Measurements from ENCODE around the gene ITGB1BP2.
A peak's percentile ranks its signal among the peaks of the same experiment; 100 is the strongest.
"Not testable (repeated sequence)": the region's sequence is repeated elsewhere in the genome, so short reads cannot be mapped to it uniquely, and the experiment has no call there.

The ITGB1BP2 gene

GRCh38 chrX:71301195-71301924 is at the start of gene ITGB1BP2:
ITGB1BP2 (plus strand) TSS chrX:71301750; CDS start chrX:71301807, 57 bp downstream.
- DNase-seq, result no peak

DNA sequence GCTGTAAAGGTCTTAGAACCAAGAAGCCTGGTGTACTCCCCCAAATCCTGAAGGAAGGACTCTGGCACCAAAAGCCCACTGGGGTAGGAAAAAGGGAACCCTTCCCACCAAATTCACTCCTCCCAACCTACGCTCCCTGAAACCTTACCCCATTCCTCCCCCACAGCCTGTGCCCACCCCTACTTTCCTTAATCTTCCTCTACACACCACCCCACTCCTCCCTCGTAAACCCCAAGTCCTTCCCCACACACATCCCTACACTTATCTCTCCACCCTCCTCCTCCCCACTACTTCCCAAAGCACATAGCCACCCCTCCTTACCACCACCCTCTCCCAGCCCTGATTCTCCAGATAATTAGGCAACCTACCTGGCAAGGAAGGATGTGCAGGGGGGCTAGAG is 49.3 kb upstream of the ITGB1BP2 start:
- DNase-seq, result no peak

GRCh38 chrX:71253253-71254091 is 48.1 kb upstream of the ITGB1BP2 start:
- peak; percentile 21 for DNase-seq

GRCh38 chrX:71254092-71254963 is 47.2 kb upstream of the ITGB1BP2 start, which contains the start of gene ZMYM3:
ZMYM3 (minus strand) TSS chrX:71254140; CDS start chrX:71253255, 885 bp downstream.
- DNase-seq, result peak; percentile 81

DNA sequence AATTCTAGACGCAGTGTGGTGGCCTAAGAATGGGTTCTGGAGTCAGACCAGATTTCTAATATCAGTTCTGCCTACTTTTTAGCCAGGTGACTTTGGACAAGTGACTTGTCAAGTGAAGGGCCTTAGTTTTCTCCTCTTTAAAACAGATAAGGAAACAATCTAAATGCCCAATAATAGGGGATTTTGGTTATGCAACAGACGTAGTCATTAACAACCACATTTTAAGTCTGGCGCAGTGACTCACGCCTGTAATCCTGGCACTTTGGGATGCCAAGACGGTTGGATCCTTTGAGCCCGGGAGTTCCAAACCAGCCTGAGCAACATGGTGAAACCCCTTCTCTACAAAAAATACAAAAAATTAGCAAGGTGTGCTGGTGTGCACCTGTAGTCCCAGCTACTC is 45.5 kb upstream of the ITGB1BP2 start:
- no peak for DNase-seq

DNA sequence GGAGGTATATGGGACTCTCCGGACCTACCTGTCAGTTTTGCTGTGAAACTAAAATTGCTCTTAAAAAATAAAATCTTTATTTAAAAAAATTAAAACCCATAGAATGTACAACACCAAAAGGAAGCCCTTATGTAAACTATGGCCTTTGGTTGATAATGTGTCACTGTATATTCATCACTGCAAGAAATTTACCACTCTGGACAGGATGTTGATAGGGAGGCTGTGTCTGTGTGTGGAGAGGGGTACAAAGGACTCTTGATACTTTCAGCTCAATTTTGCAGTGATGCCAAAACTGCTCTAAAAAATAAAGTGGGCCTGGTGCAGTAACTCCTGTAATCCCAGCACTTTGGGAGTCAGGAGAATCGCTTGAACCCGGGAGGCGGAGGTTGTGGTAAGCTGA is 44.7 kb upstream of the ITGB1BP2 start:
- DNase-seq, result no peak

GRCh38 chrX:71268624-71269023 is 32.9 kb upstream of the ITGB1BP2 start:
- not testable (repeated sequence) for DNase-seq

GRCh38 chrX:71269801-71270395 is 31.7 kb upstream of the ITGB1BP2 start:
- no peak for DNase-seq

- not testable (repeated sequence) for DNase-seq
Observed at GRCh38 chrX:71272313-71272712, 29.2 kb upstream of the ITGB1BP2 start.

- DNase-seq, result not testable (repeated sequence)
Observed at GRCh38 chrX:71281300-71281699, 20.2 kb upstream of the ITGB1BP2 start.

DNA sequence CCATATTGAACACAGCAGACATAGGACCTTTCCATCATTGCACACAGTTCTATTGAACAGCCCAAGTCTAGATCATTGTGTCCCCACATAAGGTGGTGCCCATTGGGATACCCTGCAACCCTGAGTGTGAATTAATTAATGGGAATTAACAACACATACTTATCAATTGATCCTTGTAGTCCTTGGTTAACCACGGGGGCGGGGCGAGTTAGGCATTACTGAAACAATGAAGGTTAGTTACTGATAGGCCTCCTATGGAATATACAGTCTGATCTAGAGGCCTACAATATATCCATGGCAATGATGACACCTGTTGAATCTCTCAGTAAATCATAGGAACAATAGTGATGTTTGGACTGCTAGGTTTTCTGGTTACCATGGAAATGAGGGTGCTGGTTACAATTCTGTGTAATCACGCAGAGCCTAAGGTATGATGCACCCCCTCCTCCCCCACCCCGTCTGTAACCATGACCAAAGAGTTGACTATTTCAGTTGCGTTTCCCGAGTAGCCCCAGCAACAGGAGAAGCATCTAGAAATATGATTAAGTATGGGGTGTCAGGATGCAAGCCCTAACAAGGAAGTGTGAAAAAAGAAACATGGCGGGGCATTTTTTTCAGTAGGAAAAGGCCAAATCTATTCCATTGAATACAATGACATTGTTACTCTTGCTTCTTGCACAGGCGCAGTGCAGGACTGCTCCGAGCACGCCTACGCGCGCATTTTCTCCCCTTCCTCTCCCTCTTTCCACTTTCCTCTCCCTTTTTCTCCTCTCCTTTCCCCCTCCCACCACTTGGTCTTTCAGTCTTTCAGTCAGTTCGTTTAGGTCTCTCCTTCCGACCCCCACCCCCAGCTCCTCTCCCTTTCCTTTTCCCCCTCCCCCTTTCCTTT is 18.8 kb upstream of the ITGB1BP2 start:
- DNase-seq, result peak; percentile 56

DNA sequence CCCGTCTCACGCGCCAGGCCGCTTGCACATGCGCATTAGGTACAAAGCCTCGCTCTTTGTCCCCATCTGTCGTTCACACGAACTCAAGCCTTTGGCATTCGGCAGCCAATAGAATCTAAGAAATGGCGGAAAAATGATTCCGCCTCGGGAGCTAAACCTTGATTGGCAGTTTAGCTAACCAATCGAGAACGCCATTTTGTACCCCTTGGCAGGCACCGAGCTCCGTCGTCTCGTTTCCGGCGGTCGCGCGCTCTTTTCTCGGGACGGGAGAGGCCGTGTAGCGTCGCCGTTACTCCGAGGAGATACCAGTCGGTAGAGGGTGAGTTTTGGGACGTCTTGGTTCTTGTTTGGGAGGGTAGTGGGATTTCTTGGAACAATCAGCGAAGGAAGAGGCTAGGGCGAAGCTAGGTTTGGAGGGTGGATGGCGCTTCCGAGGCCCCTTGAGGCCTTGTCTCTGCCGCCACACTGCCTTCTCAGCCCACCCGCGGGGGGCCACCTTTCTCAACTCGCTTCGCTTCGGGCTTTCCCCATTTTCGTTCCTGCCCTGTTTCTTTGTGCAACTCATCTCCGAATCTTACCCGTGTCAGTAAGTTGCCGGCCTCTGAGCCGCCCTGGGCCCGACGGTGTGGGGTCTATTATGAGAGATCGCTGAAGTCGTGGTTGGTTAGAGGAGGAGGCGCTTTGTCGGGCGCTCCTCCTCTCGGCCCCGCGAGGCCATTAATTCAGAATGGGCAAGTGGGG is 18.0 kb upstream of the ITGB1BP2 start, which contains the start of gene NONO:
Gene NONO (plus strand): TSS at position 233 of the 741 bp plus-strand sequence. CDS start 7,003 bp downstream, outside the sequence.
- peak; percentile 78 for DNase-seq

- no peak for DNase-seq
Observed at GRCh38 chrX:71285929-71286328, 15.6 kb upstream of the ITGB1BP2 start.

DNA sequence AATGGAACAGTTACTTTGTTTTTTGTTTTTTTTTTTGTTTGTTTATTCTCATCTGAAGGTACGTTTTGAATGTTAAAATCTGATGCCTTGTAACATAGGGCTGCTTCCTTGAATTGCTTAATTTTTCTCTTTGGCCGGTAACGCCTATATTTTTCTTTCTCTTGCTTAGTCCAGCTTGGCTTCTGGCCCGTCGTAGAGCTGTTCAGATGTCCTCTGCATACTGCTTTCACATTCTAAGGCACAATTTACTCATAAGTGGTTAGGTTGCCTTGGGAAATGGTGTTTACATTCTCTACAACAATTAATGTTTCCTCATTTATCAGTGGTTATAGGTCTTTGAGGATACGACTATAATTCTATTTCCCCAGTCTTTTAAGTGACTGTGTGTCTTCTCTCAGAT is 10.2 kb upstream of the ITGB1BP2 start:
- DNase-seq, result no peak

DNA sequence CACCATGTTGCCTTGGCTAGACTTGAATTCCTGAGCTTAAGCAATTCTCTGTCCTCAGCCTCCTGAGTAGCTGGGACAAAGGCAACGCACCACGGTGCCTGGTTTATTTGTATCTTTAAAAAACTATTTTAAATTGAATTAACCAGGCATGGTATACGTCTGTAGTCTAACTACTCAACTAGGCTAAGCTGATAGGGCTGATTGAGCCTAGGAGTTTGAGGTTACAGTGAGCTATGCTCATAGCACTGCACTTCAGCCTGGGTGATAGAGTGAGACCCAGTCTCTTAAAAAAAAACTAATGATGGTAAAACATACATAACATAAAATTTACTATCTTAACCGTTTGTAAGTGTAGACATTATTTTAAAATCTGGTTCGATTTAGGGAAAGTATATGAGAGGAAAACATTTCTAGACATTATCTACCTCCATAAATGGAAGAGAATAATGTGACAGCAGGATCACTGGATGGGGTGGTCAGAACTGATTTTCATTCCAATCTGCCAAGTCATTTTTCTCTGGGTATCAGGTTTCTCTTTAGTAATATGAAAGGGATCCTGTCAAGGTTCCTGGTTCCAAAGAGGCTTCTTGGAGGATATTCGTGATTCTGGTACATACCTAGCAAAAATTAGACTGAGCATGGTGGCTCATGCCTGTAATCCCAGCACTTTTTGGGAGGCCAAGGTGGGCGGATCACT is 8.7 kb upstream of the ITGB1BP2 start:
- DNase-seq, result no peak

- no peak for DNase-seq
Observed at GRCh38 chrX:71296806-71297205, 4.7 kb upstream of the ITGB1BP2 start.

DNA sequence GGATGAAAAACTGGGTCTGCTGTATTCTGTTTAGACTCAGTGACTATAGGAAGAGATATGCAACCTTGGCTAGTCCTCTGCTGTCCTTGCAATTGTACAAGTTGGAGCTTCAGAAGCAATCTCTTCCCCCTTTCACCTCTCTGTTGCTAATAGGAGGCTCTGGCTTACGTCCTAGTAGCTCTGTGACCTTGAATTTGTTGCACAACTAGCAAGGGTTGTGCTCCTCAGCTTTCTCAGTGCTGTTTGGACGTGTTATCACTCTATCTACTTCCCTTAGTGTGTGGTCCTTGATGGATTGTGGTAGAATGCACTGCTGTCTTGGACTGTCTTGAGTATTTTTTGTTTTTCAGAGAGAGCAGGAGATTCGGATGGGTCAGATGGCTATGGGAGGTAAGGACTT is 3.4 kb upstream of the ITGB1BP2 start:
- no peak for DNase-seq

DNA sequence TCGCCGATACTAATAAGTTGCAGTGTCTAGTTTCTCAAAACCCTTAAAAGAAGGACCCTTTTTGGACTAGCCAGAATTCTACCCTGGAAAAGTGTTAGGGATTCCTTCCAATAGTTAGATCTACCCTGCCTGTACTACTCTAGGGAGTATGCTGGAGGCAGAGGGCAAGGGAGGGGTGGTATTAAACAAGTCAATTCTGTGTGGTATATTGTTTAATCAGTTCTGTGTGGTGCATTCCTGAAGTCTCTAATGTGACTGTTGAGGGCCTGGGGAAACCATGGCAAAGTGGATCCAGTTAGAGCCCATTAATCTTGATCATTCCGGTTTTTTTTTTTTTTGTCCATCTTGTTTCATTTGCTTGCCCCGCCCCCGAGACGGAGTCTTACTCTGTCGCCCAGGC is 1.5 kb upstream of the ITGB1BP2 start:
- DNase-seq, result not testable (repeated sequence)

DNA sequence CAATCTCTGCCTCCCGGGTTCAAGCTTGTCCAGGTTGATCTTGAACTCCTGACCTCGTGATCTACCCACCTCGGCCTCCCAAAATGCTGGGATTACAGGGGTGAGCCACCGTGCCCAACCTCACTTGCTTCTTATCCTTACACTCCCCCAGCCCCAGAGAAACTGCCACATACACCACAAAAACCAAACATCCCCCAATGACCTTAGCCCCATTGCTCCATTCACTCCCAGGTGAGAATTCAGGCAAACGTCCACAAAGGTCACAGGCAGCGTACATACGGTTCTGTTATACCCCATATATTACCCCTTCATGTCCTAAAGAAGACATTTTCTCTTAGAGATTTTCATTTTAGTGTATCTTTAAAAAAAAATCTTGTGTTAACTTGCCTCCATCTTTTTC is 1.1 kb upstream of the ITGB1BP2 start:
- not testable (repeated sequence) for DNase-seq
